ENCODE measurements around the gene GRIN3B.

The GRIN3B gene

GRCh38 chr19:1007399-1008251, 7.4 kb downstream of the GRIN3B start:
- DNase-seq, result no peak

GRCh38 chr19:1008268-1009040, 8.2 kb downstream of the GRIN3B start:
- DNase-seq, result no peak

- DNase-seq, result no peak
Observed at GRCh38 chr19:1009041-1009980, 9.1 kb downstream of the GRIN3B start.

GRCh38 chr19:1009981-1010538, 9.8 kb downstream of the GRIN3B start:
- DNase-seq, result no peak

GRCh38 chr19:1010586-1011510, 10.6 kb downstream of the GRIN3B start:
- no peak for DNase-seq

- no peak for DNase-seq
Observed at GRCh38 chr19:1011831-1012333, 11.7 kb downstream of the GRIN3B start.

GRCh38 chr19:1012334-1012733, 12.1 kb downstream of the GRIN3B start:
- DNase-seq, result no peak

GRCh38 chr19:1013218-1013617, 13.0 kb downstream of the GRIN3B start:
- DNase-seq, result no peak

- DNase-seq, result no peak
Observed at GRCh38 chr19:1014161-1015060, 14.2 kb downstream of the GRIN3B start.

GRCh38 chr19:1015061-1015781, 15.0 kb downstream of the GRIN3B start:
- peak in 1 of 14 donors; percentile 11 for DNase-seq

- no peak for DNase-seq
Observed at GRCh38 chr19:1015782-1016646, 15.8 kb downstream of the GRIN3B start.

- DNase-seq, result peak in 1 of 14 donors; percentile 11
Observed at GRCh38 chr19:1016647-1017114, 16.5 kb downstream of the GRIN3B start.

GRCh38 chr19:1017115-1017905, 17.1 kb downstream of the GRIN3B start:
- no peak for DNase-seq

- no peak for DNase-seq
Observed at GRCh38 chr19:1017906-1018305, 17.7 kb downstream of the GRIN3B start.

GRCh38 chr19:1018393-1018792, 18.2 kb downstream of the GRIN3B start:
- no peak for DNase-seq

GRCh38 chr19:1018932-1019615, 18.9 kb downstream of the GRIN3B start:
- DNase-seq, result no peak

- DNase-seq, result no peak
Observed at GRCh38 chr19:1019616-1019961, 19.4 kb downstream of the GRIN3B start.
